MG63 (cell line): Measurements from ENCODE around the gene CCDC27. TPM values are rescaled to one million over a fixed set of nuclear protein-coding genes. Genes with fewer than 3 reads are reported as not detected.
"Not testable (repeated sequence)": the region's sequence is repeated elsewhere in the genome, so short reads cannot be mapped to it uniquely, and the experiment has no call there.

ENCODE experiments used
- DNase-seq: peaks from one replicate; pipeline ENCODE4 v3.0.0-alpha.2; 2020
- H3K27me3 ChIP-seq: fragments of 250-450 bp; sonication (Bioruptor Pico); 2 replicates; pipeline ENCODE4 v1.5.1; 2020; ENCODE audit warnings: mild to moderate bottlenecking, moderate library complexity
- H3K36me3 ChIP-seq: fragments of 250-450 bp; sonication (Bioruptor Pico); 2 replicates; pipeline ENCODE4 v1.5.1; 2020; ENCODE audit warnings: mild to moderate bottlenecking, moderate library complexity
- H3K4me3 ChIP-seq: fragments of 250-450 bp; sonication (Bioruptor Pico); 2 replicates; pipeline ENCODE4 v1.5.1; 2020; ENCODE audit warnings: mild to moderate bottlenecking, moderate library complexity
- H3K9me3 ChIP-seq: fragments of 250-450 bp; sonication (Bioruptor Pico); 2 replicates; pipeline ENCODE4 v1.5.1; 2020; ENCODE audit warnings: mild to moderate bottlenecking, moderate library complexity
- total RNA-seq: library from RNA; depleted of rRNA; stranded (reverse); fragments of >200 nt; shearing (Covaris generic); gene quantifications from 2 replicates; pipeline ENCODE4 v1.2.3, GENCODE V29; 2014; ENCODE audit warnings: low replicate concordance

Gene CCDC27
- total RNA-seq, 1 experiment from 2014 or later, result not detected

DNA sequence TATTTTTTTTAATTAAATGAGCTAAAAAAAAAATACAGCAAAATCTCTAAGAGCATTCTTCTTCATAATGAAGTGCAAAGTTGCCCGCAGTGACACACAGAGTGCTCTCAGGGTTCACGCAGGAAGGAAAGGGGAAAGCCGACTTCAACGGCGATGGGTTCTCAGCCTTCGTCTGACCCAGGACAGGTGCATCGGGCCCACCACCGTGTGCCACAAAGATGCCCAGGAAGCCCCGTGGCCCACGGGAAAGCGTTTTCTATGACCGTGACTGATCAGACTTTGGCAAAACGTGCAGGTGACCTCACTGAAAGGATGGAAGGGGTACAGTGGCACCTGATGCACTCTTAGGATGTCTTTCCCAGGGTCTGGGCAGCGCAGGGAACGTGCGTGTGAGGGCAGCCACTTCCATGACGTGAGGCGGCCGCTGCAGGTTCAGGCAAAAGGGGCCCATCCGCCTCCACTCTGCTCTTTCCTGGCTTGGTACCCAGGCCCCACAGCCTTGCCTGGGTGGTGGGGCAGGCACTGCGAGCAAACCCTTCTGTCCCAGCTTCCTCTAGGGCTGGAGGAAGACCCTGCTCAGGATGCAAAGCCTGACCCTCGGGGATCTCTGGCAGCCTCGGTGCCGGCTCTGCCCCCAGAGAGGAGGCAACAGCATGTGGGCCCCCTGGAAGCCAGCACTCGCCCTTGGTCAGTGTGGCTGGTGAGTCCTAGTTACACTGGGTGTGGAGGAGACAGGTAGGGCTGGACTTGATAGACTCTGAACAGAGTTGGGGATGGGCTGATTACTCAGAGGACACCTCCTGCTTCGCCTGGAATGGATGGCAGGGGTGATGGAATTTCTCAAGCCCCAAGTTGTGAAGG, 35.7 kb downstream of the CCDC27 start:
- H3K36me3 ChIP-seq, result peaks cover 41% of the 10 kb centered on the region
- no peaks in the 10 kb centered on the region for H3K27me3 ChIP-seq
- no peak for DNase-seq
- H3K9me3 ChIP-seq, result no peaks in the 10 kb centered on the region
- no peak overlapping the region for H3K4me3 ChIP-seq

DNA sequence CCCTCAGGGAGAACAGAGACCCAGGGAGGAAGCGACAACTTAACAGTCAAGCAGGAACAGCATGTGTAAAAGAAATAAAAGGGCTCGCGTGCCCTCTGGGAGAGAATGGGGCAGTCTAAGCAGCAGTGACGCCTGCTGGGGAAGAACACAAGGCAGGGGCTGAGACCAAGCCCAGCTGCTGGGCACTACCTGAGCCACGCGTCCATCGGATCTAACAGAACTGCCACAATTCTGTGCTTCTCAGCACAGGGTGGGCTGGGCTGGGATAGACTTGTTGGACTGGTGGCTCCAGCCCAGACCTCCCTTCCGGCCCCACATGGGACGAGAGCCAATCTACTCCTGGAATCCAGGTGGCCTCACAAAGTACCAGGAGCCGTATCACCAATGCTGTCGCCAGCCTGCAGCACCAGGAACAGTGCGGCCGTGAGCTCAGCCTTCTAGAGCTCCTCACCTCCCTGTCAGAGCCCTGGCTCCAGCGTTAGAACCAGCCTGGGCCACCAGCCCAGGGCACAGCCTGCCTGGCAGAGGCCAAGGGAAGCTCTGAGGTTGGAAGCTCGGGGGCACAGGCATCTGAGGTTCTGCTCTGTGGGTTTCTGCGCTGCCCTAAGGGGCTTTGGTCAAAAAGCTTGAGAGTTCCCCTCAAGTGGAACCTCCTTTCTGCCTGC, 36.6 kb downstream of the CCDC27 start:
- Histone ChIP-seq H3K4me3 (no peak overlapping the region), H3K27me3 (no peaks in the 10 kb centered on the region), H3K36me3 (peaks cover 48% of the 10 kb centered on the region), H3K9me3 (no peaks in the 10 kb centered on the region)
- DNase-seq, result no peak

DNA sequence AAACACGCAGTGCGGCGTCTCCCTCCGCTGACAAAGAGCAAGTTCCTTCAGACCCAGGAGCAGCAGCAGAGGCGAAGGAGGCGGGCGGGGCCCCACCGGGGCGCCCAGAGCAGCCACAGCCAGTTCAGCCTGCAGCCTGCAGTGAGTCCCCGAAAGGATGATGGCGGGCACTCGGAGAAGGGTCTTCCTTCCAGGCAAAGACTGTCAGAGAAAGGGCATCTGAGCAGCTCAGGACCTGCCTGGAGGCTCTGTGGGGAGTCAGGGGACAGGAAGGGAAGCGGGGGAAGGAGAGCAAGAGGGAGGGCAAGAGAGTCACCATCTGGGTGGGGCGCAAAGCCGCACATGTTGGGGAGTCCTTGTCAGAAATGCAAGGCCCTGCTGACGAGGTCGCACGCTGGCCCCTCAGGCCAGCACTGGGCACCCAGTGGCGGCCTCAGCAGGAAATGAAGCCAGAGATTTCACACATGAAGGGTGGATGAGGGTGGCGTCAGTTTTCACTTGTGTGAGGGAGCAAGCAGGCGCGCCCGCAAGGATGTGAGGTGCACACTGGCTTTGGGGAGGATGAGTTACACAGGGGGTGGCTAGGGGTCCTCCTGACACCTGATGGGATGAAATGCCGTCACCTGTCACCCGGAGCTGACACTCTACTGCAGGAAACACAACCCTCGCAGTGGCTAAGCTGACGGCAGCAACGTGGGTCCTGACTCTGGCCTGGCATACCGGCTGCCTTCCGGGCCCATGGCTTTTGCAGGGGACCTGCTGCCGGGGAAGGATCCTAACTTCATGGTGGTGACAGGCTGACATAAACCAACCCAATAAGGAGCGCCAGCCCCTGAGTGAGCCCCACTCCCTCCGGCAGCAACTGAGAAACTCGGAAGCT, 37.4 kb downstream of the CCDC27 start:
- no peak for DNase-seq
- Histone ChIP-seq H3K4me3 (no peak overlapping the region), H3K36me3 (peaks cover 52% of the 10 kb centered on the region), H3K9me3 (no peaks in the 10 kb centered on the region), H3K27me3 (no peaks in the 10 kb centered on the region)

GRCh38 chr1:3790500-3790923, 38.3 kb downstream of the CCDC27 start:
- H3K36me3 ChIP-seq, result peaks cover 47% of the 10 kb centered on the region
- DNase-seq, result no peak
- H3K9me3 ChIP-seq, result no peaks in the 10 kb centered on the region

GRCh38 chr1:3790952-3791351, 38.7 kb downstream of the CCDC27 start:
- H3K27me3 ChIP-seq, result no peaks in the 10 kb centered on the region
- H3K9me3 ChIP-seq, result no peaks in the 10 kb centered on the region
- peaks cover 45% of the 10 kb centered on the region for H3K36me3 ChIP-seq
- H3K4me3 ChIP-seq, result no peak overlapping the region
- no peak for DNase-seq

More at GRCh38 chr1:3790500-3790923, 38.3 kb downstream of the CCDC27 start:
- H3K4me3 ChIP-seq, result no peak overlapping the region
- no peaks in the 10 kb centered on the region for H3K27me3 ChIP-seq

DNA sequence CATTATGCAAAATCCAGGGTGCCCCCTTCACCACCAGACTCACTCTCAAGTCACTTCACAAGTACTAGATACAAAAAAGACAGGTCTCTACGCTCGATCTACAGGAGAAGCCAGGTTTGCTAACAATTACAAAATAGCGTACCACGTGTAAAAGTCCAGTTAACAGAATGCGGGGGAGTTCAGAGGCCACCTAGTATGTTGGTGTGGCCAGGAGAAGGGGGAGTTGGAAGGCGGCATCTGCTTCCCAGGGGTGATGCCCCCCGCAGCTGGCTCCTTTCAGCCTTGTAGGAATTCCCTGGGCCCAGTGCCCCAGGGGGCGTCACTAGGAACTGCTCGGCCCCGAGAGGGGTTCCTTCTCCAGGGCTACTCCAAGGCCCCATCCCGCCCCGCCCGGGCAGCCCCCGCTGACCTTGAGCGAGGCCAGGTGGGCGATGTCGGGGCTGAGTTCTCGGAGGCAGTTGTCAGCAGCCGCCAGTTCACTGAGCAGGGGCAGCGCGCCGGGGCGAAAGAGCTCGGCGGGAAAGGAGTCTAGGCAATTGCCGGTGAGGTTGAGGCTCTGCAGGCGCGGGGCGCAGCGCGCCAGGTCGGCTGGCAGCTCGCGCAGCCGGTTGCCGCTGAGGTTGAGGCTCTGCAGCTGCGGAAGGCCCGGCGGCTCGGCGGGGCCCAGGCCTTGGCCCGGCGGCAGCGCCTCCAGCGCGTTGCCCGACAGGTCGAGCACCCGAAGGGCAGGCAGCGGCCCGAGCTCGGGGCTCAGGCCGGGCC, 43.4 kb downstream of the CCDC27 start:
- Histone ChIP-seq H3K27me3 (no peaks in the 10 kb centered on the region), H3K4me3 (peak overlapping the region; percentile 59), H3K9me3 (no peaks in the 10 kb centered on the region), H3K36me3 (peaks cover 25% of the 10 kb centered on the region)
- peak; percentile 28 for DNase-seq

DNA sequence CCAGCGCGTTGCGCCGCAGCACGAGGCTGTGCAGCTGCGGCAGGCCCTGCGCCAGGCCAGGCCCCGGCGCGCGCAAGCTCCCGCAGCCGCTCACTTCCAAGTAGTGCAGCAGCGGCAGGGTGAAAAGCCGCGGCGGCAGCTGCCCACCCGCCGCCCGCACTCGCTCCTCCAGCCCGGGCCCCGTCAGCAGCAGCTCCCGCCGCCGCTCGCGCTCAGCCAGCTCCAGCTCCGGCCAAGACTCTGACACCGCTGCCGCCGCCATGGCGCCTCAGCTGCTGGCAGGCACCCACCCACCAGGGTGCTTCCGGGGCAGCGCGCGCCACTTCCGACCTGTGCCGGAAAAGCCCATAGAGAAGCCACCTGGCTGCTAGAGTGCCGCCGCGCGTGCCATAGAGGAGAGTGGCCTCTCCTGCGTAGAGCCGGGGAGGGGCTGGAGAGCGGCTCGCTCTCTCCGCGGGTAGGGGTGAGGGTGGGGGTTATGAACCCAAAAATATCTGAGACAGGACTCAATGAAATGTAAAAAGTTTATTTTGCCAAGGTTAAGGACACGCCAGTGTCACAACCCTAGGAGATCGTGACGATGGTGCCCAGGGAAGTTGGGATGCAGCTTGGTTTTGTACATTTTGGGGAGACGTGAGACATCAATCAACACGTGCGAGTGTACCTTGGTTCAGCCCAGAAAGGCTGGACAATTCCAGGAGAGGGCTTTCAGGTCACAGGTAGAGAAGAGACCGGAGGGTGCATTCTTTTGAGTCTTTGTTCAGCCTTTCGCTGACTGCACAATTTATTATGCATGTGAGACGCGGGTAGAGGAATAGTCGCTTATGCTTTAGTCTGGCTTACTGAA, 44.2 kb downstream of the CCDC27 start, which contains the start of gene LRRC47:
Gene LRRC47 (minus strand): TSS at position 284 of the 847 bp plus-strand sequence. CDS start 22 bp downstream, at position 262.
- peaks cover 23% of the 10 kb centered on the region for H3K36me3 ChIP-seq
- H3K27me3 ChIP-seq, result 0 out of 2 replicates have a peak, but pooled peaks cover 3% of the 10 kb centered on the region
- peaks cover 2% of the 10 kb centered on the region; the same call in 1 of the 2 replicates for H3K9me3 ChIP-seq
- H3K4me3 ChIP-seq, result peak within 1 kb of the TSS; percentile 59
- peak; percentile 95 for DNase-seq

DNA sequence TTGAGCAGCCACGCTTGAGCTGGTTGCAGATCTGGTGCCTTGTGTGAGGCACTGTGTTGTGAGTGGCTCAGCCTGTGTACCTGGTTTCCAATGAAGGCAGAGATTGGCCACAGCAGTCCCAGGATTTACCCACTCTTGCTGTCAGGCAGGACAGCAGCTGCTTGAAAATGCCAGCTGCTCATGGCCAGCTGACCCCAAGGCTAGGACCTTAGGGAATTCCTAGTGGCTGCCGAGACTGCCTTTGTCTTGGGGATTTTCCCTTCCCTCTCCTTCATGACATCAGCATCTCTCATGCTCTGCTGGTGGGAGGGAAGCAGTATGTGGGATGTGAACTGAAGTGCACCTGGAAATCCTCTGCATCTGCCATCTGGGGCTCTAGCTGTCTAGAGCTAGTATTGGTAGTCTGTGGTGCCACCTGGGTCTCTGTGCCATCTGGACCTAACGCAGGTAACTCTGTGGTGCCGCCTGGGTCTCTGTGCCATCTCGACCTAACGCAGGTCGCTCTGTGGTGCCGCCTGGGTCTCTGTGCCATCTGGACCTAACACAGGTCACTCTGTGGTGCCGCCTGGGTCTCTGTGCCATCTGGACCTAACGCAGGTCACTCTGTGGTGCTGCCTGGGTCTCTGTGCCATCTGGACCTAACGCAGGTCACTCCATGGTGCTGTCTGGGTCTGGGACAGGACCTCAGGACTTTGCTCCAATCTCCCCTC, 47.9 kb downstream of the CCDC27 start:
- Histone ChIP-seq H3K9me3 (peaks cover 2% of the 10 kb centered on the region; the same call in 1 of the 2 replicates), H3K27me3 (0 out of 2 replicates have a peak, but pooled peaks cover 3% of the 10 kb centered on the region), H3K4me3 (no peak overlapping the region), H3K36me3 (peaks cover under 1% of the 10 kb centered on the region; the same call in 1 of the 2 replicates)
- no peak for DNase-seq

GRCh38 chr1:3800795-3801194, 48.5 kb downstream of the CCDC27 start:
- DNase-seq, H3K9me3 ChIP-seq, H3K4me3 ChIP-seq, H3K36me3 ChIP-seq, H3K27me3 ChIP-seq: not testable (repeated sequence)

DNA sequence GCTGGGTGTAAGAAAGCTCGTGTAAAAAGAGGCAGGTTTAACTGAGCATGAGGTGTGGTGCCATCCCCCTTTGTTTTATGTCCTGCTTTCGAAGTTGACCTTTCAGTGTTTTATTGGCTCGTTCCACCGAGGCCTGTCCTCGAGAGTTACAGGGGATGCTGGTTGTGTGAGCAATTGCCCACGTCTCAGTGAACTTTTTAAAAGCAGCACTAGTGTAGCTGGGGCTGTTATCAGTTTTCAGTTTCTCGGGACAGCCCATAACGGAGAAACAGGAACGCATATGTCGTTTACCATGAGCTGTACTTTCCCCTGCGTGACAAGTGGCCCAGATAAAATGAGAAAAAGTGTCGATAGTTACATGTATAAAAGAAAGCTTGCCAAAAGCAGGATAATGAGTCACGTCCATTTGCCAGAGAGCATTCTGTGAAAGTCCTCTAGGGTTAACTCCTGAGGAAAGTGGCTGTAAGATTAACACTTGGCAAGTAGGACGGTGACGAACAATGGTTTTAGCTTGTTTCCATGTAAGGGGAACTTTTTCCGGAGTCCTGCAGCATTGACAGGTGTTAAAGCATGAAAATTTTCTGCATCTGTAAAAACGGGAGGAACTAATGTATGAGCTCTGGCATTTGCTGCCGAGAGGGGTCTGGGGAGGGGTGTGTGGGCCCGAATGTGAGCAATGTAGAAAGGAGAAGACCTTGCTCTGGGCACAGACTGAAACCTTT, 51.8 kb downstream of the CCDC27 start:
- DNase-seq, result peak; percentile 44
- H3K9me3 ChIP-seq, result peaks cover 14% of the 10 kb centered on the region
- no peaks in the 10 kb centered on the region for H3K36me3 ChIP-seq
- H3K27me3 ChIP-seq, result 0 out of 2 replicates have a peak, but pooled peaks cover 3% of the 10 kb centered on the region
- no peak overlapping the region for H3K4me3 ChIP-seq

GRCh38 chr1:3804627-3804944, 52.3 kb downstream of the CCDC27 start:
- not testable (repeated sequence) for DNase-seq, H3K4me3 ChIP-seq, H3K27me3 ChIP-seq

DNA sequence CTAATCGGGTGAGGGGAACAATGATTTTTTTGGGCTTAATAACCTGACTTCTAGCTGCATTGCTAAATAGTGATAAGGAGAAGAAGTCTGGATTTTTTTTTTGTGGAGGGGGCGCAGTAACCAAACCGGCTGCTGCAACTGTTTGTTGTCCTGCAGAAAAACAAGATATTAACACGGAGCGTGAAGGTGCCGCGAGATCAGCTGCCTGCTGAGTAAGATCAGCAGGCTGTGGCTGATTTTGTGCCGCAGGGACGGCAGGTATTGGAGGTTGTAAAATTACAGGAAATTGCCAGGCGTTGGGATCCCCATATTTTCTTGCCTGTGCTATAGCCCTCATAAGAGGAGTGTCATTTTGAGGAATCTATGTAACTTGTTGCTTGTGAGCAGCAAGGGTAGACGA, 52.8 kb downstream of the CCDC27 start:
- Histone ChIP-seq H3K9me3 (peaks cover 14% of the 10 kb centered on the region), H3K27me3 (0 out of 2 replicates have a peak, but pooled peaks cover 3% of the 10 kb centered on the region), H3K36me3 (no peaks in the 10 kb centered on the region), H3K4me3 (no peak overlapping the region)
- no peak for DNase-seq

More at GRCh38 chr1:3804627-3804944, 52.3 kb downstream of the CCDC27 start:
- H3K9me3 ChIP-seq, result peaks cover 14% of the 10 kb centered on the region
- H3K36me3 ChIP-seq, result not testable (repeated sequence)

DNA sequence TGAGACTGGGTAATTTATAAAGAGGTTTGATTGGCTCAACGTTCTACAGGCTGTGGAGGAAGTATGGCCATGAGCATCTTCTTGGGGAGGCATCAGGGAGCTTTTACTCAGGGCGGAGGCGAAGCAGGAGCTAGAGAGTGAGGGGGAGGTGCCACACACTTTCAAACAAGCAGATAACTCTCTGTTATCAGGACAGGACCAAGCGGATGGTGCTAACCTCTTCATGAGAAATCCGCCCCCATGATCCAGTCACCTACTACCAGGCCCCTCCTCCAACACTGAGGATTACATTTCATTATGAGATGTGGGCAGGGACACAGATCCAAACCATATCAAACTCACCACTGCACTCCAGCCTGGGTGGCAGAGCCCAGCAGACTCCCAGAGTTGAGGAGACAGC, 55.5 kb downstream of the CCDC27 start:
- DNase-seq, result no peak
- Histone ChIP-seq H3K4me3 (no peak overlapping the region), H3K9me3 (peaks cover 12% of the 10 kb centered on the region), H3K27me3 (no peaks in the 10 kb centered on the region), H3K36me3 (no peaks in the 10 kb centered on the region)

DNA sequence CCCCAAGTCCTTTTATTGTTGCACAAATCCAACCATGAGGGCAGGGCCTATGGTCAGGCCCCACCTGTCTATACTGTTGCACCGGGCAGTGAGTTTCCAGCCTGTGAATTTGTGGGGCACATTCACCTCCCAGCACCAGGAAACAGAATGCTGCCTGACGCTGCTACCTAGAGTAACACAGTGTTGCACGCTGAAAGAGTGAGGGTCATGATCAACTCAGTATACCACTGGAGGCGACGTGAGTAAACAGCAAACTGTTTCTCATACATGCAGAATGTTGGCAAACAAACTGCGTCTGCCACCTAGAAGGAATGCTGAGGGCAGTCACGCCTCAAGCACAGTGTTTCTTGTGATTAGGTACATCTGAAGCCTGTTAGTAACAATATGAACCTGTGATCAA, 57.4 kb downstream of the CCDC27 start:
- DNase-seq, result no peak
- Histone ChIP-seq H3K9me3 (peaks cover 12% of the 10 kb centered on the region), H3K27me3 (no peaks in the 10 kb centered on the region), H3K36me3 (0 out of 2 replicates have a peak, but pooled peaks cover under 1% of the 10 kb centered on the region), H3K4me3 (no peak overlapping the region)
